ENCODE data around the gene MSH2. TPM values are rescaled to one million over a fixed set of nuclear protein-coding genes. Genes with fewer than 3 reads are reported as not detected.
"Not testable (repeated sequence)": the region's sequence is repeated elsewhere in the genome, so short reads cannot be mapped to it uniquely, and the experiment has no call there.

Gene MSH2
- polyA plus RNA-seq, 4 donors: 4.0 to 30.2 (median 10.3) TPM

DNA sequence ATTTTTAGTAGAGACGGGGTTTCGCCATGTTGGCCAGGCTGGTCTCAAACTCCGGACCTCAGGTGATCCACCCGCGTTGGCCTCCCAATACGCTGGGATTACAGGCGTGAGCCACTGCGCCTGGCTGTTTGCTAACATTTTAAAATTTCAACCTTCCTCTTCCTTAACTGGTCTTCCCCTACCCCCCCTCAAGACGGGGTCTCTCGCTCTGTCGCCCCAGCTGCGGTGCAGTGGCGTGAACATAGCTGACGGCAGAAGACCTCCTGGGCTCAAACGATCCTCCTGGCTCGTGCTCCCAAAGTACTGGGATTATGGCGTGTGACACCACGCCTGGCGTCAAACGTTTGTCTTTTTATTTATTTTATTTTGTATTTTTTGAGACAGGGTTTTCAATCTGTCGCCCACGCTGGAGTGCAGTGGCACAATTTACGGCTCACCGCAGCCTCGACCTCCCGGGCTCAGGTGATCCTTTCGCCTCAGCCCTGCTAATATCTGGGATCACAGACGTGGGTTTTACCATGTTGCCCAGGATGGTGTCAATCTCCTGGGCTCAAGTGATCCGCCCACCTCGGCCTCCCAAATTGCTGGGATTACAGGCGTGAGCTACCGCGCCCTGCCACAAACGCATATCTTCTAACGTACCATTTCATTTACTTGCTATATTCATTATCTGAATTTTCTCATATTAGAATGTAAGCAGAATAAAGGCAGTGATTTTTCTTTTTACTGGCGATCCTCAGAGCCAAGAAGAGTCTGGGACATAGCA lies 984 bp upstream of the MSH2 start:
- 62 to 71% (median 68%) methylated on average over 36 of the region's 36 CpGs for WGBS, 3 donors
- no peak for FAIRE-seq
- H3K36me3 ChIP-seq (ENCODE audit: control insufficient read depth in 3 of 3, insufficient read depth in 2 of 3, low read depth in 1 of 3, low read length in 3 of 3): peaks cover 0 to 6% (median 0%) of the 10 kb centered on the region in 3 donors
- H3K4me1 ChIP-seq (ENCODE audit: control insufficient read depth in 3 of 3, insufficient read depth in 2 of 3, low read depth in 1 of 3, low read length in 2 of 3): peaks cover 0 to 13% (median 7%) of the 10 kb centered on the region in 3 donors
- peak overlapping the region in 2 of 3 donors; percentile 48 to 50 for H3K27ac ChIP-seq (ENCODE audit: low read depth in 1 of 3, low read length in 2 of 3)
- no peaks in the 10 kb centered on the region for H3K27me3 ChIP-seq (ENCODE audit: control insufficient read depth in 3 of 3, insufficient read depth in 3 of 3, low read length in 3 of 3)
- no peak for DNase-seq
- peak overlapping the region; percentile 44 to 97 (median 88) for H3K4me3 ChIP-seq (ENCODE audit: low read depth in 1 of 3, low read length in 3 of 3)
- peaks cover 0 to 1% of the 10 kb centered on the region in 2 donors for H3K9me3 ChIP-seq (ENCODE audit: control insufficient read depth in 2 of 2, insufficient read depth in 1 of 2, low read depth in 1 of 2, low read length in 1 of 2)

- no peak for FAIRE-seq
- Histone ChIP-seq H3K4me1 (ENCODE audit: control insufficient read depth in 3 of 3, insufficient read depth in 2 of 3, low read depth in 1 of 3, low read length in 2 of 3) (peaks cover 0 to 13% (median 7%) of the 10 kb centered on the region in 3 donors), H3K27ac (ENCODE audit: low read depth in 1 of 3, low read length in 2 of 3) (peak overlapping the region in 2 of 3 donors; percentile 48 to 50), H3K36me3 (ENCODE audit: control insufficient read depth in 3 of 3, insufficient read depth in 2 of 3, low read depth in 1 of 3, low read length in 3 of 3) (peaks cover 0 to 10% (median 0%) of the 10 kb centered on the region in 3 donors), H3K27me3 (ENCODE audit: control insufficient read depth in 3 of 3, insufficient read depth in 3 of 3, low read length in 3 of 3) (no peaks in the 10 kb centered on the region), H3K4me3 (ENCODE audit: low read depth in 1 of 3, low read length in 3 of 3) (peak overlapping the region; percentile 44 to 97 (median 88)), H3K9me3 (ENCODE audit: control insufficient read depth in 2 of 2, insufficient read depth in 1 of 2, low read depth in 1 of 2, low read length in 1 of 2) (peaks cover 0 to 2% of the 10 kb centered on the region in 2 donors)
- 2 to 4% (median 2%) methylated on average over 8 of the region's 8 CpGs for WGBS, 3 donors
- peak in 1 of 2 donors; percentile 25 for DNase-seq
These were observed 476 bp upstream of the MSH2 start for GRCh38 chr2:47402555-47402804.

DNA sequence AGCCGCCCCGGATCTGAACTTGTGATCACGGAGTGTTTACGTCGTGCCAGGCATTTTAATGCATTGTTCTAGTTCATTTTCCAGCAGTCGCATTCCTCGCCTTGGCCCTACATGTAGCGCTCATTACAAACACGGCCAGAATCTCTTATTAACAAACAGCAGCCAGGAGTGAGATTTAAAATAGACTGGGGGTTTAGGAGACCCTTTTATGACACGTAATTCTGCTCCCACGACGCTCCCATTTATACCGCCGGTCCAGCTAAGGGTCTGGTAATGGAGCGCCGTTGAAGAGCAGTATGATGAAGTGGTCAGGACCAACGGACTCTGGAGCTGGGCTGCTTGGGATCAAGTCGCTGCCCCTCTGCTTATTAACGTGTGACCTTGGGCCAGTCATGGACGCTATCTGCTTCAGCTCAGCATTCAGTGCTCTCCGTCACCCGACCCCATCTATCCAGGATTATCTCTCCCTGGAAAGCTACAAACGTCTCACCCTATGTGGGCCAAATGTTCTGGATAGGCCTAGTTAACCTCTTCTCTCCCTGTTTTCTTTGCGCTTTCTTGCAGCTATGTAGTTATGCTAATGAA lies 745 bp downstream of the MSH2 start:
- Histone ChIP-seq H3K27ac (ENCODE audit: low read depth in 1 of 3, low read length in 2 of 3) (peak overlapping the region in 2 of 3 donors; percentile 67 to 81), H3K4me3 (ENCODE audit: low read depth in 1 of 3, low read length in 3 of 3) (peak overlapping the region; percentile 74 to 97 (median 88)), H3K27me3 (ENCODE audit: control insufficient read depth in 3 of 3, insufficient read depth in 3 of 3, low read length in 3 of 3) (no peaks in the 10 kb centered on the region), H3K36me3 (ENCODE audit: control insufficient read depth in 3 of 3, insufficient read depth in 2 of 3, low read depth in 1 of 3, low read length in 3 of 3) (peaks cover 0 to 12% (median 0%) of the 10 kb centered on the region in 3 donors), H3K9me3 (ENCODE audit: control insufficient read depth in 2 of 2, insufficient read depth in 1 of 2, low read depth in 1 of 2, low read length in 1 of 2) (peaks cover 0 to 2% of the 10 kb centered on the region in 2 donors), H3K4me1 (ENCODE audit: control insufficient read depth in 3 of 3, insufficient read depth in 2 of 3, low read depth in 1 of 3, low read length in 2 of 3) (peaks cover 0 to 13% (median 7%) of the 10 kb centered on the region in 3 donors)
- DNase-seq (peak in 1 of 2 donors; percentile 22), FAIRE-seq (no peak)
- WGBS, 3 donors: 3 to 4% (median 3%) methylated on average over 24 of the region's 24 CpGs

- DNase-seq: peak; percentile 42 to 61
- Histone ChIP-seq H3K4me1 (ENCODE audit: control insufficient read depth in 3 of 3, insufficient read depth in 2 of 3, low read depth in 1 of 3, low read length in 2 of 3) (peaks cover 0 to 13% (median 7%) of the 10 kb centered on the region in 3 donors), H3K27ac (ENCODE audit: low read depth in 1 of 3, low read length in 2 of 3) (no peak overlapping the region), H3K27me3 (ENCODE audit: control insufficient read depth in 3 of 3, insufficient read depth in 3 of 3, low read length in 3 of 3) (no peaks in the 10 kb centered on the region), H3K9me3 (ENCODE audit: control insufficient read depth in 2 of 2, insufficient read depth in 1 of 2, low read depth in 1 of 2, low read length in 1 of 2) (peaks cover 0 to 2% of the 10 kb centered on the region in 2 donors), H3K4me3 (ENCODE audit: low read depth in 1 of 3, low read length in 3 of 3) (peak overlapping the region in 2 of 3 donors; percentile 88 to 97), H3K36me3 (ENCODE audit: control insufficient read depth in 3 of 3, insufficient read depth in 2 of 3, low read depth in 1 of 3, low read length in 3 of 3) (peaks cover 0 to 14% (median 0%) of the 10 kb centered on the region in 3 donors)
- 24 to 68% (median 38%) methylated on average over 10 of the region's 10 CpGs for WGBS, 3 donors
- no peak for FAIRE-seq
These were observed 1.4 kb downstream of the MSH2 start for GRCh38 chr2:47404356-47404755.

DNA sequence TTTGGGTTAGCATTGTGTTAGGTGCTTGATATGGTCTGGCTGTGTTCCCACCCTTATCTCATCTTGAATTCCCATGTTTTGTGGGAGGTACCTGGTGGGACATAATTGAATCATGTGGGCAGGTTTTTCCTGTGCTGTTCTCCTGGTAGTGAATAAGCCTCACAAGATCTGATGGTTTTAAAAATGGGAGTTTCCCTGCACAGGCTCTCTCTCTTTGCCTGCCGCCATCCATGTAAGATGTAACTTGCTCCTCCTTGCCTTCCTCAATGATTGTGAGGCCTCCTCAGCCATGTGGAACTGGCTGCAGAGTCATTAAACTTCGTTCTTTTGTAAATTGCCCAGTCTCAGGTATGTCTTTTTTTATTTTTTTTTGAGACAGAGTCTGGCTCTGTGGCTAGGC lies 2.8 kb downstream of the MSH2 start:
- peaks cover 0 to 2% of the 10 kb centered on the region in 2 donors for H3K9me3 ChIP-seq (ENCODE audit: control insufficient read depth in 2 of 2, insufficient read depth in 1 of 2, low read depth in 1 of 2, low read length in 1 of 2)
- no peak overlapping the region for H3K4me3 ChIP-seq (ENCODE audit: low read depth in 1 of 3, low read length in 3 of 3)
- H3K36me3 ChIP-seq (ENCODE audit: control insufficient read depth in 3 of 3, insufficient read depth in 2 of 3, low read depth in 1 of 3, low read length in 3 of 3): peaks cover 0 to 18% (median 0%) of the 10 kb centered on the region in 3 donors
- FAIRE-seq (no peak), DNase-seq (no peak)
- WGBS, 3 donors: 97 to 100% (median 99%) methylated on average over 2 of the region's 2 CpGs
- H3K27me3 ChIP-seq (ENCODE audit: control insufficient read depth in 3 of 3, insufficient read depth in 3 of 3, low read length in 3 of 3): no peaks in the 10 kb centered on the region
- H3K27ac ChIP-seq (ENCODE audit: low read depth in 1 of 3, low read length in 2 of 3): no peak overlapping the region
- H3K4me1 ChIP-seq (ENCODE audit: control insufficient read depth in 3 of 3, insufficient read depth in 2 of 3, low read depth in 1 of 3, low read length in 2 of 3): peaks cover 0 to 13% (median 7%) of the 10 kb centered on the region in 3 donors

DNA sequence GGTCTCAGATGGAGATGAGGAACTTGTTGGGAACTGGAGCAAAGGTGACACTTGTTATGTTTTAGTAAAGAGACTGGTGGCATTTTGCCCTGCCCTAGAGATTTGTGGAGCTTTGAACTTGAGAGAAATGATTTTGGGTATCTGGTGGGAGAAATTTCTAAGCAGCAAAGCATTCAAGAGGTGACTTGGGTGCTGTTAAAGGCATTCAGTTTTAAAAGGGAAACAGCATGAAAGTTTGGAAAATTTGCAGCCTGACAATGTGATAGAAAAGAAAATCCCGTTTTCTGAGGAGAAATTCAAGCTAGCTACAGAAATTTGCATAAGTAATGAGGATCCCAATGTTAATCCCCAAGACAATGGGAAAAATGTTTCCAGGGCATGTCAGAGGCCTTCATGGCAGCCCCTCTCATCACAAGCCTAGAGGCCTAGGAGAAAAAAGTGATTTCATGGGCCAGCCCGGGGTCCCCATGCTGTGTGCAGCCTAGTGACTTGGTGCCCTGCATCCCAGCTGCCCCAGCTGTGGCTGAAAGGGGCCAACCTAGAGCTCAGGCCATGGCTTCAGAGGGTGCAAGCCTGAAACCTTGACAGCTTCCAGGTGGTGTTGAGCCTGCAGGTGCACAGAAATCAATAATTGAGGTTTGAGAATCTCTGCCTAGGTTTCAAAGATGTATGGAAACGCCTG lies 3.8 kb downstream of the MSH2 start:
- Histone ChIP-seq H3K36me3 (ENCODE audit: control insufficient read depth in 3 of 3, insufficient read depth in 2 of 3, low read depth in 1 of 3, low read length in 3 of 3) (peaks cover 0 to 27% (median 0%) of the 10 kb centered on the region in 3 donors), H3K4me1 (ENCODE audit: control insufficient read depth in 3 of 3, insufficient read depth in 2 of 3, low read depth in 1 of 3, low read length in 2 of 3) (peaks cover 0 to 12% (median 7%) of the 10 kb centered on the region in 3 donors)
- H3K9me3 ChIP-seq (ENCODE audit: control insufficient read depth in 2 of 2, insufficient read depth in 1 of 2, low read depth in 1 of 2, low read length in 1 of 2); H3K27me3 ChIP-seq (ENCODE audit: control insufficient read depth in 3 of 3, insufficient read depth in 3 of 3, low read length in 3 of 3); H3K4me3 ChIP-seq (ENCODE audit: low read depth in 1 of 3, low read length in 3 of 3); FAIRE-seq; H3K27ac ChIP-seq (ENCODE audit: low read depth in 1 of 3, low read length in 2 of 3); DNase-seq: not testable (repeated sequence)
- WGBS, 3 donors: 89 to 100% (median 95%) methylated on average over 3 of the region's 3 CpGs

- not testable (repeated sequence) for H3K9me3 ChIP-seq (ENCODE audit: control insufficient read depth in 2 of 2, insufficient read depth in 1 of 2, low read depth in 1 of 2, low read length in 1 of 2); H3K4me1 ChIP-seq (ENCODE audit: control insufficient read depth in 3 of 3, insufficient read depth in 2 of 3, low read depth in 1 of 3, low read length in 2 of 3); DNase-seq; H3K4me3 ChIP-seq (ENCODE audit: low read depth in 1 of 3, low read length in 3 of 3); FAIRE-seq; H3K27me3 ChIP-seq (ENCODE audit: control insufficient read depth in 3 of 3, insufficient read depth in 3 of 3, low read length in 3 of 3); H3K27ac ChIP-seq (ENCODE audit: low read depth in 1 of 3, low read length in 2 of 3)
- WGBS, 3 donors: 86 to 91% (median 90%) methylated on average over 2 of the region's 2 CpGs
- peaks cover 0 to 33% (median 0%) of the 10 kb centered on the region in 3 donors for H3K36me3 ChIP-seq (ENCODE audit: control insufficient read depth in 3 of 3, insufficient read depth in 2 of 3, low read depth in 1 of 3, low read length in 3 of 3)
These were observed 5.0 kb downstream of the MSH2 start for GRCh38 chr2:47407976-47408375.

- DNase-seq (no peak), FAIRE-seq (no peak)
- no peaks in the 10 kb centered on the region for H3K9me3 ChIP-seq (ENCODE audit: control insufficient read depth in 2 of 2, insufficient read depth in 1 of 2, low read depth in 1 of 2, low read length in 1 of 2)
- peaks cover 2 to 46% (median 5%) of the 10 kb centered on the region in 3 donors for H3K36me3 ChIP-seq (ENCODE audit: control insufficient read depth in 3 of 3, insufficient read depth in 2 of 3, low read depth in 1 of 3, low read length in 3 of 3)
- no peaks in the 10 kb centered on the region for H3K27me3 ChIP-seq (ENCODE audit: control insufficient read depth in 3 of 3, insufficient read depth in 3 of 3, low read length in 3 of 3)
- no peak overlapping the region for H3K4me3 ChIP-seq (ENCODE audit: low read depth in 1 of 3, low read length in 3 of 3)
- H3K27ac ChIP-seq (ENCODE audit: low read depth in 1 of 3, low read length in 2 of 3): no peak overlapping the region
- H3K4me1 ChIP-seq (ENCODE audit: control insufficient read depth in 3 of 3, insufficient read depth in 2 of 3, low read depth in 1 of 3, low read length in 2 of 3): no peaks in the 10 kb centered on the region
- WGBS, 3 donors: 95 to 98% (median 96%) methylated on average over 7 of the region's 7 CpGs
These were observed 11.9 kb downstream of the MSH2 start for GRCh38 chr2:47414682-47415458.
